Inflammatory macrophage treated with lipopolysaccharide for 4 hours (primary cell): ENCODE data around the gene KLHL25.

Source experiments
- DNase-seq: peaks from one replicate; pipeline ENCODE4 v3.0.0-alpha.2; 2020

KLHL25 gene

GRCh38 chr15:85773249-85773648 lies 21.5 kb downstream of the KLHL25 start:
- DNase-seq, result no peak

- DNase-seq, result no peak
Observed at GRCh38 chr15:85772668-85773067, 22.1 kb downstream of the KLHL25 start.

- DNase-seq, result no peak
Observed at GRCh38 chr15:85771781-85772445, 22.8 kb downstream of the KLHL25 start.

- DNase-seq, result no peak
Observed at GRCh38 chr15:85771271-85771670, 23.5 kb downstream of the KLHL25 start.

- no peak for DNase-seq
Observed at GRCh38 chr15:85770096-85771041, 24.4 kb downstream of the KLHL25 start.

GRCh38 chr15:85769182-85769900 lies 25.4 kb downstream of the KLHL25 start:
- DNase-seq, result no peak

- DNase-seq, result no peak
Observed at GRCh38 chr15:85768595-85769168, 26.0 kb downstream of the KLHL25 start.

GRCh38 chr15:85767785-85768529 lies 26.8 kb downstream of the KLHL25 start:
- no peak for DNase-seq

- no peak for DNase-seq
Observed at GRCh38 chr15:85766001-85766831, 28.5 kb downstream of the KLHL25 start.

- DNase-seq, result no peak
Observed at GRCh38 chr15:85764649-85765277, 30.0 kb downstream of the KLHL25 start.

- DNase-seq, result no peak
Observed at GRCh38 chr15:85763673-85764633, 30.8 kb downstream of the KLHL25 start.

- no peak for DNase-seq
Observed at GRCh38 chr15:85763157-85763556, 31.6 kb downstream of the KLHL25 start.

- DNase-seq, result no peak
Observed at GRCh38 chr15:85762756-85763127, 32.0 kb downstream of the KLHL25 start.

GRCh38 chr15:85762039-85762755 lies 32.5 kb downstream of the KLHL25 start:
- no peak for DNase-seq

GRCh38 chr15:85761635-85762034 lies 33.1 kb downstream of the KLHL25 start:
- DNase-seq, result no peak

- DNase-seq, result no peak
Observed at GRCh38 chr15:85760531-85761371, 34.0 kb downstream of the KLHL25 start.

GRCh38 chr15:85760049-85760448 lies 34.7 kb downstream of the KLHL25 start:
- DNase-seq, result no peak

GRCh38 chr15:85759376-85759775 lies 35.3 kb downstream of the KLHL25 start:
- no peak for DNase-seq
